Measurements from ENCODE around the gene NUP133.

Gene NUP133

GRCh38 chr1:229550812-229551567 lies 42.8 kb upstream of the NUP133 start:
- in situ Hi-C loops (cut with MboI; ENCODE audit: low sequenced_read_pairs, unreplicated experiment), result no loop called here
- no peak for TF ChIP-seq CTCF (IDR thresholded peaks at IDR 0.05; ENCODE audit: borderline replicate concordance, control extremely low read depth, extremely low read depth, insufficient read depth, missing control alignments)

GRCh38 chr1:229547542-229547941 lies 39.4 kb upstream of the NUP133 start:
- TF ChIP-seq CTCF (IDR thresholded peaks at IDR 0.05; ENCODE audit: borderline replicate concordance, control extremely low read depth, extremely low read depth, insufficient read depth, missing control alignments), result no peak
- in situ Hi-C loops (cut with MboI; ENCODE audit: low sequenced_read_pairs, unreplicated experiment), result no loop called here
- no peak for DNase-seq (ENCODE audit: low spot score)

More at GRCh38 chr1:229550812-229551567, 42.8 kb upstream of the NUP133 start:
- no peak for DNase-seq (ENCODE audit: low spot score)

GRCh38 chr1:229544587-229544986 lies 36.4 kb upstream of the NUP133 start:
- in situ Hi-C loops (cut with MboI; ENCODE audit: low sequenced_read_pairs, unreplicated experiment), result no loop called here
- no peak for TF ChIP-seq CTCF (IDR thresholded peaks at IDR 0.05; ENCODE audit: borderline replicate concordance, control extremely low read depth, extremely low read depth, insufficient read depth, missing control alignments)

GRCh38 chr1:229539863-229540506 lies 31.8 kb upstream of the NUP133 start:
- DNase-seq (ENCODE audit: low spot score), result no peak
- no peak for TF ChIP-seq CTCF (IDR thresholded peaks at IDR 0.05; ENCODE audit: borderline replicate concordance, control extremely low read depth, extremely low read depth, insufficient read depth, missing control alignments)
- in situ Hi-C loops (cut with MboI; ENCODE audit: low sequenced_read_pairs, unreplicated experiment), result no loop called here

More at GRCh38 chr1:229544587-229544986, 36.4 kb upstream of the NUP133 start:
- DNase-seq (ENCODE audit: low spot score), result no peak

GRCh38 chr1:229538945-229539344 lies 30.8 kb upstream of the NUP133 start:
- DNase-seq (ENCODE audit: low spot score), result no peak
- no peak for TF ChIP-seq CTCF (IDR thresholded peaks at IDR 0.05; ENCODE audit: borderline replicate concordance, control extremely low read depth, extremely low read depth, insufficient read depth, missing control alignments)
- in situ Hi-C loops (cut with MboI; ENCODE audit: low sequenced_read_pairs, unreplicated experiment), result no loop called here

GRCh38 chr1:229537894-229538293 lies 29.8 kb upstream of the NUP133 start:
- DNase-seq (ENCODE audit: low spot score), result no peak
- no peak for TF ChIP-seq CTCF (IDR thresholded peaks at IDR 0.05; ENCODE audit: borderline replicate concordance, control extremely low read depth, extremely low read depth, insufficient read depth, missing control alignments)
- in situ Hi-C loops (cut with MboI; ENCODE audit: low sequenced_read_pairs, unreplicated experiment), result no loop called here
